Measurements from ENCODE around the gene KCNH3.

The KCNH3 gene

GRCh38 chr12:49585477-49586459 lies 46.9 kb downstream of the KCNH3 start:
- no peak for TF ChIP-seq CTCF (conservative IDR thresholded peaks at IDR 0.05)
- no peak overlapping the region for H3K27ac ChIP-seq

GRCh38 chr12:49587174-49587908 lies 48.5 kb downstream of the KCNH3 start:
- TF ChIP-seq CTCF (conservative IDR thresholded peaks at IDR 0.05), result no peak; the same call in 1 of the 2 replicates
- H3K27ac ChIP-seq, result no peak overlapping the region

- TF ChIP-seq CTCF (conservative IDR thresholded peaks at IDR 0.05), result no peak
- no peak overlapping the region for H3K27ac ChIP-seq
Observed at GRCh38 chr12:49588281-49588680, 49.5 kb downstream of the KCNH3 start.

GRCh38 chr12:49588721-49589516 lies 50.1 kb downstream of the KCNH3 start:
- TF ChIP-seq CTCF (conservative IDR thresholded peaks at IDR 0.05), result no peak
- H3K27ac ChIP-seq, result no peak overlapping the region

- no peak overlapping the region for H3K27ac ChIP-seq
- no peak for TF ChIP-seq CTCF (conservative IDR thresholded peaks at IDR 0.05)
Observed at GRCh38 chr12:49598527-49598926, 59.7 kb downstream of the KCNH3 start.

GRCh38 chr12:49599961-49600360 lies 61.1 kb downstream of the KCNH3 start:
- no peak for TF ChIP-seq CTCF (conservative IDR thresholded peaks at IDR 0.05)
- H3K27ac ChIP-seq, result no peak overlapping the region
